Fibroblast of pulmonary artery (primary cell): ENCODE results near the gene EPS15.

Experiments
- DNase-seq: peaks from one replicate; pipeline ENCODE4 v3.0.0-alpha.2; 2010; ENCODE audit warnings: low read depth
- H3K4me3 ChIP-seq: replicated peaks from 2 replicates; pipeline ENCODE4 v1.5.1; 2011; ENCODE audit warnings: low read depth, mild to moderate bottlenecking, control low read depth, low read length, moderate library complexity
- CTCF ChIP-seq: IDR thresholded peaks from 2 replicates; pipeline ENCODE4 v1.5.1; 2011; ENCODE audit warnings: mild to moderate bottlenecking, control low read depth, low read length, inconsistent platforms; ENCODE audit errors: missing control alignments

EPS15 gene

GRCh38 chr1:51445351-51446090 is 73.5 kb downstream of the EPS15 start:
- DNase-seq = no peak
- no peak for TF ChIP-seq CTCF
- H3K4me3 ChIP-seq = no peak overlapping the region

- no peak overlapping the region for H3K4me3 ChIP-seq
- no peak for TF ChIP-seq CTCF
- no peak for DNase-seq
Measured at GRCh38 chr1:51444534-51445192, 74.4 kb downstream of the EPS15 start.

- TF ChIP-seq CTCF = no peak
- DNase-seq = no peak
- no peak overlapping the region for H3K4me3 ChIP-seq
Measured at GRCh38 chr1:51444096-51444495, 75.0 kb downstream of the EPS15 start.

- H3K4me3 ChIP-seq = no peak overlapping the region
- TF ChIP-seq CTCF = no peak
- no peak for DNase-seq
Measured at GRCh38 chr1:51443555-51443954, 75.5 kb downstream of the EPS15 start.

- no peak for DNase-seq
- TF ChIP-seq CTCF = no peak
Measured at GRCh38 chr1:51442616-51443015, 76.5 kb downstream of the EPS15 start.

GRCh38 chr1:51442198-51442597 is 76.9 kb downstream of the EPS15 start:
- no peak for DNase-seq
- TF ChIP-seq CTCF = no peak
- no peak overlapping the region for H3K4me3 ChIP-seq

More at GRCh38 chr1:51442616-51443015, 76.5 kb downstream of the EPS15 start:
- H3K4me3 ChIP-seq = no peak overlapping the region
